Left lung (tissue), 10 donors: Measurements from ENCODE around the gene PDE8A. TPM values are rescaled to one million over a fixed set of nuclear protein-coding genes. Genes with fewer than 3 reads are reported as not detected.

ENCODE experiments used
- ATAC-seq: fragments of 200-7000 bp; cut with Tn5 transposase; one replicate; pipeline ENCODE4 v1.9.1; 2020; ENCODE audit warnings: moderate library complexity
- DNase-seq, 4 donors: peaks; one replicate each; pipeline ENCODE4 v3.0.0-alpha.2; 2013 to 2020
- H3K27ac ChIP-seq, 2 donors: fragments of 200-600 bp; sonication (generic) in 1 of 2; one replicate each; pipeline versions ENCODE4 v1.5.0 to v1.8.0; 2020 to 2021
- H3K27me3 ChIP-seq, 2 donors: fragments of 200-600 bp; sonication (generic) in 1 of 2; one replicate each; pipeline versions ENCODE4 v1.5.0 to v1.8.0; 2020 to 2021
- H3K36me3 ChIP-seq, 2 donors: fragments of 200-600 bp; sonication (generic) in 1 of 2; one replicate each; pipeline versions ENCODE4 v1.5.0 to v1.8.0; 2020 to 2021
- H3K4me1 ChIP-seq, 2 donors: fragments of 200-600 bp; one replicate each; pipeline ENCODE4 v1.8.0; 2021
- H3K4me3 ChIP-seq, 2 donors: fragments of 200-600 bp; sonication (generic) in 1 of 2; one replicate each; pipeline versions ENCODE4 v1.5.0 to v1.8.0; 2020 to 2021; ENCODE audit warnings: mild to moderate bottlenecking in 1 of 2
- H3K9me3 ChIP-seq, 2 donors: fragments of 200-600 bp; sonication (generic) in 1 of 2; one replicate each; pipeline versions ENCODE4 v1.5.0 to v1.8.0; 2020 to 2021
- CTCF ChIP-seq, 2 donors: fragments of 200-600 bp; sonication (generic) in 1 of 2; IDR thresholded peaks; one replicate each; pipeline versions ENCODE4 v1.5.0 to v1.8.0; 2021; ENCODE audit warnings: antibody characterized with exemption in 2 of 2
- intact Hi-C, 2 donors: fragments of 100-400 bp; cut with DNase I; formaldehyde crosslinking; loops; one replicate each; pipeline versions ENCODE4 v1.11.2 to v1.14.2; 2022
- polyA plus RNA-seq, 6 donors: library from polyadenylated mRNA; unstranded; fragments of 120-200 nt; gene quantifications; one replicate each; pipeline ENCODE4 v1.2.1, GENCODE V29; 2013; ENCODE audit not compliant: insufficient read length in 6 of 6
- total RNA-seq, 2 donors: library from RNA; stranded (reverse); fragmentation: NEBNext Ultra II Directional; extraction: Animal tissue kit (Norgen Biotek cat#: 25700); gene quantifications; one replicate each; pipeline ENCODE4 v1.2.1, GENCODE V29; 2021
- donor health status: DM: no; HTN: yes; CAD: no.
- donor health status: DM: no; HTN: no; CAD: no.

PDE8A gene
- total and polyA plus RNA-seq, 8 donors = 30.4 to 64.0 (median 48.4) TPM

- peak; percentile 43 for ATAC-seq
- no peak for TF ChIP-seq CTCF (IDR thresholded peaks at IDR 0.05)
- Histone ChIP-seq H3K36me3 (no peaks in the 10 kb centered on the region), H3K27me3 (no peaks in the 10 kb centered on the region), H3K9me3 (no peaks in the 10 kb centered on the region), H3K27ac (no peak overlapping the region), H3K4me3 (no peak overlapping the region), H3K4me1 (peaks cover 10 to 34% of the 10 kb centered on the region in 2 donors)
- intact Hi-C loops = no loop called here
- peak in 2 of 4 donors; percentile 47 to 62 for DNase-seq
These were observed 18.7 kb downstream of the PDE8A start for GRCh38 chr15:85000189-85000864.

- no peak for TF ChIP-seq CTCF (IDR thresholded peaks at IDR 0.05)
- ATAC-seq (no peak), DNase-seq (no peak)
- Histone ChIP-seq H3K4me3 (no peak overlapping the region), H3K27me3 (no peaks in the 10 kb centered on the region), H3K4me1 (peaks cover 10 to 41% of the 10 kb centered on the region in 2 donors), H3K9me3 (no peaks in the 10 kb centered on the region), H3K36me3 (no peaks in the 10 kb centered on the region), H3K27ac (no peak overlapping the region)
- intact Hi-C loops = no loop called here
These were observed 19.3 kb downstream of the PDE8A start for GRCh38 chr15:85000937-85001336.

GRCh38 chr15:85002517-85002916, 20.9 kb downstream of the PDE8A start:
- Histone ChIP-seq H3K36me3 (no peaks in the 10 kb centered on the region), H3K9me3 (no peaks in the 10 kb centered on the region), H3K4me1 (peaks cover 10 to 54% of the 10 kb centered on the region in 2 donors), H3K27ac (no peak overlapping the region), H3K4me3 (no peak overlapping the region), H3K27me3 (no peaks in the 10 kb centered on the region)
- DNase-seq (no peak), ATAC-seq (no peak)
- intact Hi-C loops = no loop called here
- no peak for TF ChIP-seq CTCF (IDR thresholded peaks at IDR 0.05)

GRCh38 chr15:85003593-85004312, 22.1 kb downstream of the PDE8A start:
- ATAC-seq (peak; percentile 13), DNase-seq (no peak)
- TF ChIP-seq CTCF (IDR thresholded peaks at IDR 0.05) = no peak
- Histone ChIP-seq H3K27me3 (no peaks in the 10 kb centered on the region), H3K4me3 (no peak overlapping the region), H3K36me3 (no peaks in the 10 kb centered on the region), H3K9me3 (no peaks in the 10 kb centered on the region), H3K4me1 (peaks cover 16 to 66% of the 10 kb centered on the region in 2 donors), H3K27ac (peak overlapping the region in 1 of 2 donors; percentile 47)
- intact Hi-C loops = no loop called here

GRCh38 chr15:85004550-85004949, 22.9 kb downstream of the PDE8A start:
- Histone ChIP-seq H3K4me3 (no peak overlapping the region), H3K9me3 (no peaks in the 10 kb centered on the region), H3K4me1 (peaks cover 21 to 74% of the 10 kb centered on the region in 2 donors), H3K36me3 (no peaks in the 10 kb centered on the region), H3K27ac (peak overlapping the region in 1 of 2 donors; percentile 47), H3K27me3 (no peaks in the 10 kb centered on the region)
- no peak for DNase-seq
- no peak for TF ChIP-seq CTCF (IDR thresholded peaks at IDR 0.05)
- intact Hi-C loops = no loop called here
- no peak for ATAC-seq
